ENCODE measurements around the gene RSF1.

Gene RSF1

DNA sequence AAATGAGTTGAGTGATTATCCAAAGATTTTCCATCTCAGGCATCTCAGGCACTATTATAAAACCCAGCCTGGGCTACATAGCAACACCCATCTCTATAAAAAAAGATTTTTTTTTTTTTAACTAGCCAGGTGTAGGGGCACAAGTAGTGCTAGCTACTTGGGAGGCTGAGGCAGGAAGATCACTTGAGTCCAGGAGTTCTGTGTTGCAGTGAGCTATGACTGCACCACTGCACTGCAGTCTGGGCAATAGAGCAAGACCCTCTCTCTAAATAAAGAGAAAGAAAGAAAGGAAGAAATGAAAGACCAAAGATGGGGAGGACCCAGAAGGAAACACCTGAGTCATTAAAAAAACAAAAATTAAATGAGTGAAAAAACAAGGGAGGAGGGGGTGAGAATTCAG is 14.1 kb downstream of the RSF1 start:
- in situ Hi-C loops (cut with HindIII; ENCODE audit: low sequenced_read_pairs), result no loop called here

DNA sequence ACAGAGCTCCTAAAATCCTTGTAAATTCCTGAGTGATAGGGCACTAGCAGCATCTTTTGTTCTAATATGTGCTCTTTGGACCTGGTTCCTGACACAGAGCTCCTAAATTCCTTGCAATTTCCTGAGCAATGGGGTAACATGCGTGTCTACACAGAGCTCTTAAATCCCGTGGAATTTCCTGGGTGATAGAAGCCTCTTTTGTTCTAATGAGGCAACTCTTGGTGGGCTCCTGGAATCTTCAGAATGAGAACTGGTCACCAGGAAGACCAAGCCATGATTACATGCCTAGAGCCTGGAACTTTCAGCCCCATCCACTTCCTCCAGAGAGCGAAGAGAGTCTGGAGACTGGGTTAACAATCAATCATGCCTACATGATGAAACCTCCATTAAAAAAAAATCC is 19.0 kb downstream of the RSF1 start:
- in situ Hi-C loops (cut with HindIII; ENCODE audit: low sequenced_read_pairs), result no loop called here

- in situ Hi-C loops (cut with HindIII; ENCODE audit: low sequenced_read_pairs), result no loop called here
Observed at GRCh38 chr11:77800449-77800848, 20.1 kb downstream of the RSF1 start.

GRCh38 chr11:77799338-77799737 is 21.2 kb downstream of the RSF1 start:
- in situ Hi-C loops (cut with HindIII; ENCODE audit: low sequenced_read_pairs), result no loop called here

DNA sequence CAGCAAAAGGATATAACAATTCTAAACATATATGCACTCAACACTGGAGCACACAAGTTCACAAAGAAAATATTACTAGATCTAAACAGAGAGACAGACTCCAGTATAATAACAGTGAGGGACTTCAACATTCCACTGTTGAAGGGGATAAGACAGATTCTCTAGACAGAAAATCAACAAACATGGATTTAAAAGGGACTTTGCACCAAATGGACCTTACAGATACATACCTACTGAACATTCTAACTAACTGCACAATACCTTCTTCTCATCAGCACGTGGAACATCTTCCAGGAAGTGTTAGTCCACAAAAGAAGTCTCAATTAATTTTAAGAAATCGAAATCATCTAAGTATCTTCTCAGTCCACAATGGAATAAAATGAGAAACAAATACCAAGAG is 26.6 kb downstream of the RSF1 start:
- in situ Hi-C loops (cut with HindIII; ENCODE audit: low sequenced_read_pairs), result no loop called here

DNA sequence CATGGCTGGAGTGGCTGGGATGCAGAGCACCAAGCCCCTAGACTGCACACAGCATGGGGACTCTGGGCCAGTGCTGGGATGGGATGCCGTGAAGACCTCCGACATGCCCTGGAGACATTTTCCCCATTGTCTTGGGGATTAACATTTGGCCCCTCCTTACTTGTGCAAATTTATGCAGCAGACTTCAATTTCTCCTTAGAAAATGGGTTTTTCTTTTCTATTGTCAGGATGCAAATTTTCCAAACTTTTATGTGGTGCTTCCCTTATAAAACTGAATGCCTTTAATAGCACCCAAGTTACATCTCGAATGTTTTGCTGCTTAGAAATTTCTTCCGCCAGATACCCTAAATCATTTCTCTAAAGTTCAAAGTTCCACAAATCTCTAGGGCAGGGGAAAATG is 29.2 kb downstream of the RSF1 start:
- in situ Hi-C loops (cut with HindIII; ENCODE audit: low sequenced_read_pairs), result no loop called here

GRCh38 chr11:77789731-77790476 is 30.6 kb downstream of the RSF1 start:
- in situ Hi-C loops (cut with HindIII; ENCODE audit: low sequenced_read_pairs), result loop anchor here (5.0 kb wide), 1 partner anchor 92 kb away; no protein-coding TSS in a partner anchor

- in situ Hi-C loops (cut with HindIII; ENCODE audit: low sequenced_read_pairs), result loop anchor here (5.0 kb wide), 1 partner anchor 93 kb away; no protein-coding TSS in a partner anchor
Observed at GRCh38 chr11:77789061-77789730, 31.3 kb downstream of the RSF1 start.

GRCh38 chr11:77784572-77784971 is 36.0 kb downstream of the RSF1 start:
- in situ Hi-C loops (cut with HindIII; ENCODE audit: low sequenced_read_pairs), result no loop called here

GRCh38 chr11:77783025-77783424 is 37.5 kb downstream of the RSF1 start:
- in situ Hi-C loops (cut with HindIII; ENCODE audit: low sequenced_read_pairs), result no loop called here

- in situ Hi-C loops (cut with HindIII; ENCODE audit: low sequenced_read_pairs), result no loop called here
Observed at GRCh38 chr11:77779935-77780334, 40.6 kb downstream of the RSF1 start.

GRCh38 chr11:77778549-77778948 is 42.0 kb downstream of the RSF1 start:
- in situ Hi-C loops (cut with HindIII; ENCODE audit: low sequenced_read_pairs), result no loop called here

GRCh38 chr11:77778118-77778517 is 42.4 kb downstream of the RSF1 start:
- in situ Hi-C loops (cut with HindIII; ENCODE audit: low sequenced_read_pairs), result no loop called here

- in situ Hi-C loops (cut with HindIII; ENCODE audit: low sequenced_read_pairs), result no loop called here
Observed at GRCh38 chr11:77776455-77776854, 44.1 kb downstream of the RSF1 start.

GRCh38 chr11:77775936-77776335 is 44.6 kb downstream of the RSF1 start:
- in situ Hi-C loops (cut with HindIII; ENCODE audit: low sequenced_read_pairs), result no loop called here

- in situ Hi-C loops (cut with HindIII; ENCODE audit: low sequenced_read_pairs), result no loop called here
Observed at GRCh38 chr11:77771135-77771534, 49.4 kb downstream of the RSF1 start.

DNA sequence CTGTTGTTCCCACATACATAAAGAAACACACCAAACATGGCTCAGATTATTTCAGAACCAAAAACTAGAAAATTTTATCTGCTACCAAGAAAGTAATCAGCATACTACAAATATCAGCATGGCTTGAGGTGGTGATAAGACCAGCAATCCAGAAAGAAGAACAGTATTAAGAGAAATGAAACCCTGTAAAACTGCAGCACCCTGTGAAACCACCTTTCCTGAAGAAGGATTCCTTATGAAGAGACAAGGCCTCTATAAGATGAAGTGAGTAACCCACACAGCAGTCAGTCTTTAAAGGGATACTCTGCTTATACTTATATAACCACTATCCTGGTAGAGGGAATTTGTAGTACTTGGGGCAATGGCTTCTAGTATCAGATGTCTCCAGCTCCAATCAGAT is 49.9 kb downstream of the RSF1 start:
- in situ Hi-C loops (cut with HindIII; ENCODE audit: low sequenced_read_pairs), result no loop called here

GRCh38 chr11:77762426-77762825 is 58.1 kb downstream of the RSF1 start:
- in situ Hi-C loops (cut with HindIII; ENCODE audit: low sequenced_read_pairs), result no loop called here

DNA sequence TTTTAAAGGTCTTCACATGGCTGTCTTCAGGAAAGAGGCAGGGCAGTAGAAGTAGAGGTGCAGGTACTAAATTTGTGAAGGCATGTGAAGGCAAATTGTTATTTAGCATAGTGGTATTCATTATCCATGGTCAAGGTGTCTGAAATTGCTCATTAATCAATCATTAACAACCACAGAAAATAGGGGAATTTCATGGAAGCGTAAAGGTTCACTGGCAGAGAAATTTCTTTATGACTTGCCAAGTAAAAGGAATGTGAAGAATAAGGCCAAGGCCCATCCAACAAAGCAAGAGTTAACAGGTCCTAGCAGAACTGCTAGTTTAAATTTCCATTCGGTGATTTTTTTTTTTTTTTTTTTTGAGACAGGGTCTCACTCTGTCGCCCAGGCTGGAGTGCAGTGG is 59.0 kb downstream of the RSF1 start:
- in situ Hi-C loops (cut with HindIII; ENCODE audit: low sequenced_read_pairs), result no loop called here

GRCh38 chr11:77758331-77758730 is 62.2 kb downstream of the RSF1 start:
- in situ Hi-C loops (cut with HindIII; ENCODE audit: low sequenced_read_pairs), result no loop called here

DNA sequence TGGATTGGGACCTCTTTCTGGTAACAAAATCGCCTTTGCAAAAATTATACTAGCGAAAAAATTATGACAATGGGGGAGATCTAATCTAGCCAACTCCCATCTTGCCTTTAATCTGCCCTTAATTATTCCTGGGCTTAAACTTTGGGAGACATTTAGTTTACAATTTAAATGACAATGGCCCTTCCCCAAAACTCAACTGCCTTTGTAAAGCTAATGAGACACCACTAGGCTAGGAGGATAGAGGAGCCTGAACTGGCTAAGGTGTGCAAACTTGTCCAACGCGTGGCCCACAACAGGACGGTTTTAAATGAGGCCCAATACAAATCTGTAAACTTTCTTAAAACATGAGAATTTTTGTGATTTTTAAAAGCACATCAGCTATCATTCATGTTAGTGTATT is 67.3 kb downstream of the RSF1 start:
- in situ Hi-C loops (cut with HindIII; ENCODE audit: low sequenced_read_pairs), result no loop called here

DNA sequence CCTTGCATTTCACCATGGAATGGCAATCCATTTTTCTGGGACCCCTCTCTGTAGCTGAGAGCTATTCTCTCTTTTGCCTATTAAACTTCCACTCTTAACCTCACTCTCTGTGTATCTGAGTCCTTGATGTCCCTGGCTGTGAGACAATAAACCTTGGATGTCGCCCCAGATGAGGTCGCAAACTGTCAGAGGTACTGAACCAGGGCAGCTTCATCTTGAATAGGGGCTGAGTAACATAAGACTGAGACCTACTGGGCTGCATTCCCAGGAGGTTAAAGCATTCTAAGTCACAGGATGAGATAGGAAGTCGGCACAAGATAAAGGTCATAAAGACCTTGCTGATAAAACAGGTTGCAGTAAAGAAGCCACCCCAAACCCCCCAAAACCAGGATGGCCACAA is 68.0 kb downstream of the RSF1 start:
- in situ Hi-C loops (cut with HindIII; ENCODE audit: low sequenced_read_pairs), result no loop called here
